Fibroblast of skin of back (primary cell): ENCODE measurements around the gene CHI3L2. TPM values are rescaled to one million over a fixed set of nuclear protein-coding genes. Genes with fewer than 3 reads are reported as not detected.

ENCODE experiments used
- DNase-seq: peaks from one replicate; pipeline ENCODE4 v3.0.0-alpha.2; 2013
- polyA plus RNA-seq, 2 experiments: library from polyadenylated mRNA; unstranded; fragments of 120-200 nt; gene quantifications; one replicate each; pipeline ENCODE4 v1.2.1, GENCODE V29; 2013; ENCODE audit not compliant: insufficient read length in 2 of 2

The CHI3L2 gene
- polyA plus RNA-seq (2013, experiment 1 of 2; ENCODE audit: insufficient read length) = not detected
- not detected for polyA plus RNA-seq (2013, experiment 2 of 2; ENCODE audit: insufficient read length)

- DNase-seq = no peak
These were observed at the start of gene CHI3L2 for GRCh38 chr1:111227434-111227833. Gene CHI3L2 (plus strand): TSS chr1:111227713. CDS start chr1:111227730, 17 bp downstream.

GRCh38 chr1:111179968-111180533 is 47.5 kb upstream of the CHI3L2 start:
- no peak for DNase-seq

GRCh38 chr1:111182052-111182451 is 45.5 kb upstream of the CHI3L2 start:
- DNase-seq = no peak

GRCh38 chr1:111183308-111184069 is 44.0 kb upstream of the CHI3L2 start:
- DNase-seq = no peak

GRCh38 chr1:111184663-111185062 is 42.9 kb upstream of the CHI3L2 start:
- no peak for DNase-seq

GRCh38 chr1:111190931-111191451 is 36.5 kb upstream of the CHI3L2 start:
- DNase-seq = peak; percentile 48

- peak; percentile 81 for DNase-seq
These were observed 36.0 kb upstream of the CHI3L2 start for GRCh38 chr1:111191496-111191895.

- DNase-seq = no peak
These were observed 35.4 kb upstream of the CHI3L2 start for GRCh38 chr1:111192074-111192473.

GRCh38 chr1:111192658-111193519 is 34.6 kb upstream of the CHI3L2 start:
- no peak for DNase-seq

GRCh38 chr1:111193712-111194480 is 33.6 kb upstream of the CHI3L2 start:
- peak; percentile 19 for DNase-seq

GRCh38 chr1:111195002-111195684 is 32.4 kb upstream of the CHI3L2 start:
- no peak for DNase-seq

GRCh38 chr1:111196213-111196612 is 31.3 kb upstream of the CHI3L2 start:
- DNase-seq = no peak

- DNase-seq = no peak
These were observed 29.8 kb upstream of the CHI3L2 start for GRCh38 chr1:111197598-111198284.

- no peak for DNase-seq
These were observed 28.7 kb upstream of the CHI3L2 start for GRCh38 chr1:111198836-111199235.

GRCh38 chr1:111199329-111199728 is 28.2 kb upstream of the CHI3L2 start:
- no peak for DNase-seq

GRCh38 chr1:111199881-111200801 is 27.4 kb upstream of the CHI3L2 start, which contains the start of gene DENND2D:
Gene DENND2D (minus strand): TSS chr1:111200646. CDS start chr1:111200459, 187 bp downstream.
- no peak for DNase-seq

- DNase-seq = no peak
These were observed 26.7 kb upstream of the CHI3L2 start for GRCh38 chr1:111200802-111201161.

GRCh38 chr1:111201275-111202090 is 26.0 kb upstream of the CHI3L2 start:
- no peak for DNase-seq

- DNase-seq = no peak
These were observed 25.2 kb upstream of the CHI3L2 start for GRCh38 chr1:111202366-111202706.
